Fibroblast of skin of left biceps (primary cell): ENCODE measurements around the gene DFFB.

ENCODE experiments used
- DNase-seq, 2 experiments: peaks; one replicate each; pipeline ENCODE4 v3.0.0-alpha.2; 2013; ENCODE audit warnings: low read depth in 2 of 2

The DFFB gene

GRCh38 chr1:3925762-3926161, 68.5 kb downstream of the DFFB start:
- no peak for DNase-seq

DNA sequence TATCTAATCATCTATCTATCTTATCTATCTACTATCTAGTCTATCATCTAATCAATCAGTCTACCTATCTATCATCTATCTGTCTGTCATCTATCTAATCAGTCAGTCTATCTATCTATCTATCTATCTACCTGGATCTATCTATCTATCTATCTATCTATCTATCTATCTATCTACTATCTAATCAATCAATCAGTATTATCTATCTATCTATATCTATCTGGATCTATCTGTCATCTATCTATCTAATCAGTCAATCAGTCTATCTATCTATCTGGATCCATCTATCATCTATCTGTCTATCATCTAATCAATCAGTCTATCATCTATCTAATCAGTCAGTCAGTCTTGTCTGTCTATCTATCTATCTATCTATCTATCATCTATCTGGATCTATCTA, 69.7 kb downstream of the DFFB start:
- no peak for DNase-seq

DNA sequence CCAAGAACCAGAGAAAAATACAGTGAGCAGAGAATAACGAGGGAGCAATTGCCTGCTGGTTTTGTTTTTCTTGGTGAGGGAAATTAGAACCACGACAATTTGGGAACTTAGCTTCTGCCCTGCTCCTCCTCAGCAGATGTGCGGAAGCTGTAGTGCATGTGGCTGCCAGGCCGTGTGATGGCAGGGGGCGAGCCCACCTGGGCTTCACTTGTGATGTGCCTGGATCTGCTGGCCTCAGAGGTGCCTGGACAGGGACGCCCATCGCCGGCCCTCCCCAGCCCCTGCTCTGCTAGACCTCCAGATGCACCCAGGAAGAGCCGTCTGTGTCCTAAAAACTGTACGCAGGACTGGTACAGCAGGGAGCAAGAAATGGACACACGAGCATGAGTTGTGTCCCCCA, 71.3 kb downstream of the DFFB start:
- no peak for DNase-seq

DNA sequence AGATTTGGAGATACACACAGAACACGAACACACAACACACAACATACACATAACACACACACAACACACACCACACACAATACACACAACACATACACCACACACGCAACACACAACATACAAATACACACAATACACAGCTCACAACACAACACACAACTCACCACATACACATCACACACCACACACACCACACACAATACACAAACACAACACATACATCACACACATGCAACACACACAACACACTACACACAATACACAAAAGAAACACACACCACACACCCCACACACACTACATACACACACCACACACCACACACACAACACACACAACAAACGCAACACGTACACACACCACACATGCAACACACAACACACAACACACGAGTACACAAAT, 71.8 kb downstream of the DFFB start:
- no peak for DNase-seq

DNA sequence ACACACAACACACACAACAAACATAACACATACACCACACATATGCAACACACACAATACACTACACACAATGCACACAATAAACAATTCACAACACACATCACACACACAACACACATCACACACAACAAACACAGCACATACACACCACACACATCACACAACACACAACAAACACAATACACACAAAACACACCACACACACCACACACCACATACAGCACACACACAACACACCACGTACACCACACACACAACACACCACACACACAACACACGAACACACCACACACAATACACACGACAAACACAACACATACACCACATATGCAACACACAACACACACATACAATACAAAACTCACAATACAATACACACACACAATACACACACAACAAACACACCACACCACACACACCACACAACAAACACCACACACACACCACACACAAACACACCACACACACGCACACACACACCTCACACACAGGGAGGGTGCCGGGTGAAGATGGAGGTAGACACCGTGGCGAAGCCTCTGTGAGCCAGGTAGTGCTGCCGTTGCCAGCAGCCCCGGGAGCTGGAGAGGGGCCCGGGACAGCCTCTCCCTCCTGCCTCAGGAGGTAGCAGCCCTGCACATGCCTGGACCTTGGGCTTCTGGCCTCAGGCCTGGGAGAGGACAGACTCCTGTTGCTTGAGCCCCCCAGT, 73.2 kb downstream of the DFFB start:
- DNase-seq: no peak

DNA sequence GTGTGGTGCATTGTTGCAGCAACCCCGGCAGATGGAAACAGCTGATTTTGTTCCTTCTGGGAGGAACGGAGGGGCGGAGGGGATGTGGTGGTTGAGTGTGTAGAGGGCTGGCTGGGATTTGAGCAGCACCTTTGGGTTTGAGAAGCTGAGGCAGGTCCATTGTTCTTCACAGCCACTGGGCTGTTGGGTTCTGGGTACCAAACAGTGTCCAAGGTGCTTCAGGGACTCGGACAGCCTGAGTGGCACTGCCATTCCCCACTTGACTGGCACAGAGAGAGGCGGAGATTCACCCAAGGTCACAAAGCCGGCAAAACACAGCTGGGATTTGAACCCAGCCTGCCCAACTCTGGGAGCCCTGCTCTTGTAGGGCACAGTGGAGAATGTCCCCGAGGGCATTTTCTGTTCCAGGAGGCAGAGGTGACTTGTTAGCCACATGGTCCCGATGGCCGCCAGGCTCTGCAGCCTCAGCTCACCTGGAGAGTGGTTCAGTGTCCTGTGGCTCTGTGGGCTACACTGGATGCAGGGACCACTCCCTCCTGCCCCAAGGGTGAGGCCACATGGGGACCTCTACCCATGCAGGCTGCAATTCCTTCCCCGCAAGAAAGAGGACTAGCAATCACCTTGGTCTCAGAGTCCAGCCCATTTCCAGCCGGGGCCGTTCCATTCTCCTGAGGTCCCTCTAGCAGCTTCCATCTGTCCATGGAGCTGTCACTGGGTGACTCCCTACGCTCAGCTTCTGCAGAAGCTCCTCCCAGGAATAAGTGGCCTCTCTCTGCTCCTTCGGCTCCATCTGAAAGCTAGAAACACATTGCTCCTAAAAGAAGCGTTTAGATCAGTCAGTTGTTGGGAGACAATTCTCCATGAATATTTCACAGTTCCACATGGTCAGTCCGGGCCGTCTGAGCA, 74.0 kb downstream of the DFFB start:
- DNase-seq: no peak

- no peak for DNase-seq
Measured at GRCh38 chr1:3932156-3932919, 75.1 kb downstream of the DFFB start.
